HL-60 (cell line): ENCODE measurements around the gene ANKH.

Source experiments
- DNase-seq, 2 experiments: peaks; one replicate each; pipeline ENCODE4 v3.0.0-alpha.2; 2010 to 2020; ENCODE audit warnings: low read depth in 1 of 2, low spot score in 1 of 2
- H3K27ac ChIP-seq: fragments of 250-450 bp; sonication (Bioruptor Pico); replicated peaks from 2 replicates; pipeline ENCODE4 v1.5.1; 2020; ENCODE audit warnings: mild to moderate bottlenecking, moderate library complexity
- H3K27me3 ChIP-seq: fragments of 250-450 bp; sonication (Bioruptor Pico); 2 replicates; pipeline ENCODE4 v1.5.1; 2021; ENCODE audit warnings: mild to moderate bottlenecking, moderate library complexity; ENCODE audit not compliant: insufficient read depth, poor library complexity, severe bottlenecking
- H3K4me3 ChIP-seq: replicated peaks from 2 replicates; pipeline ENCODE4 v1.5.1; 2011; ENCODE audit warnings: mild to moderate bottlenecking, control low read depth, low read length; ENCODE audit not compliant: insufficient read depth
- GABPA ChIP-seq: IDR thresholded peaks from 2 replicates; pipeline ENCODE4 v1.6.1; 2012; ENCODE audit warnings: low read depth
- POLR2AphosphoS5 ChIP-seq: IDR thresholded peaks from 2 replicates; pipeline ENCODE4 v1.6.1; 2012; ENCODE audit warnings: low read depth
- REST ChIP-seq: IDR thresholded peaks from 2 replicates; pipeline ENCODE4 v1.6.1; 2012; ENCODE audit warnings: low read depth; ENCODE audit not compliant: insufficient replicate concordance
- SPI1 ChIP-seq: IDR thresholded peaks from 2 replicates; pipeline ENCODE4 v1.6.1; 2012; ENCODE audit warnings: low read depth, mild to moderate bottlenecking, borderline replicate concordance
- TF ChIP-seq, protein P1 (sequence below): IDR thresholded peaks from one replicate; pipeline ENCODE4 v1.5.1; 2011; ENCODE audit warnings: low read length, control low read depth, inconsistent platforms; ENCODE audit not compliant: insufficient read depth

Gene ANKH

GRCh38 chr5:14669415-14669814 is 202.2 kb downstream of the ANKH start:
- Histone ChIP-seq H3K4me3 (no peak overlapping the region), H3K27me3 (no peaks in the 10 kb centered on the region), H3K27ac (no peak overlapping the region)
- TF ChIP-seq GABPA: no peak
- no peak for TF ChIP-seq POLR2AphosphoS5
- TF ChIP-seq REST: no peak
- no peak for DNase-seq

GRCh38 chr5:14668181-14668591 is 203.4 kb downstream of the ANKH start:
- TF ChIP-seq, protein P1, sequence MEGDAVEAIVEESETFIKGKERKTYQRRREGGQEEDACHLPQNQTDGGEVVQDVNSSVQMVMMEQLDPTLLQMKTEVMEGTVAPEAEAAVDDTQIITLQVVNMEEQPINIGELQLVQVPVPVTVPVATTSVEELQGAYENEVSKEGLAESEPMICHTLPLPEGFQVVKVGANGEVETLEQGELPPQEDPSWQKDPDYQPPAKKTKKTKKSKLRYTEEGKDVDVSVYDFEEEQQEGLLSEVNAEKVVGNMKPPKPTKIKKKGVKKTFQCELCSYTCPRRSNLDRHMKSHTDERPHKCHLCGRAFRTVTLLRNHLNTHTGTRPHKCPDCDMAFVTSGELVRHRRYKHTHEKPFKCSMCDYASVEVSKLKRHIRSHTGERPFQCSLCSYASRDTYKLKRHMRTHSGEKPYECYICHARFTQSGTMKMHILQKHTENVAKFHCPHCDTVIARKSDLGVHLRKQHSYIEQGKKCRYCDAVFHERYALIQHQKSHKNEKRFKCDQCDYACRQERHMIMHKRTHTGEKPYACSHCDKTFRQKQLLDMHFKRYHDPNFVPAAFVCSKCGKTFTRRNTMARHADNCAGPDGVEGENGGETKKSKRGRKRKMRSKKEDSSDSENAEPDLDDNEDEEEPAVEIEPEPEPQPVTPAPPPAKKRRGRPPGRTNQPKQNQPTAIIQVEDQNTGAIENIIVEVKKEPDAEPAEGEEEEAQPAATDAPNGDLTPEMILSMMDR: no peak
- Histone ChIP-seq H3K27ac (no peak overlapping the region), H3K4me3 (no peak overlapping the region), H3K27me3 (no peaks in the 10 kb centered on the region)
- no peak for DNase-seq

DNA sequence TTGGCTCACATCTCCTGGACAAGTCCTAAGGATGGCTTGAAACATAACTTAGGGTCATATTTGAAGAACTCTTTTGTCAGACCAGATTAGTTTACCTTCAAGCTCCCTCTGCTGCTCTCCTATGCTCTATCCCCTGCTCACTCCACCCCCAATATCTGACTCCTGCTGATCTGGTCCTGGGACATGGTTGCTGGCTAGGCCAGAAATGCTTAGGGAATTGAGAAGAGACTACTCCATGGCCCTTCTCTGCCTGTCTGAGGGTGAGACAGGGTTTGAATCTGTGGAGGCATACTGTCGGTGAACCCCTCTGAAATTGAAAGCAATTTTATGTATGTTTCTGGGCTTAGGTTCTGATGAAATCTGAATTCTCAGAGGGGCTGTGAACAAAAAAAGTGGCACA is 203.8 kb downstream of the ANKH start:
- DNase-seq: no peak
- TF ChIP-seq SPI1: no peak
- no peak for TF ChIP-seq POLR2AphosphoS5
- no peak for TF ChIP-seq GABPA
- no peak for TF ChIP-seq REST
- TF ChIP-seq, protein P1: no peak

DNA sequence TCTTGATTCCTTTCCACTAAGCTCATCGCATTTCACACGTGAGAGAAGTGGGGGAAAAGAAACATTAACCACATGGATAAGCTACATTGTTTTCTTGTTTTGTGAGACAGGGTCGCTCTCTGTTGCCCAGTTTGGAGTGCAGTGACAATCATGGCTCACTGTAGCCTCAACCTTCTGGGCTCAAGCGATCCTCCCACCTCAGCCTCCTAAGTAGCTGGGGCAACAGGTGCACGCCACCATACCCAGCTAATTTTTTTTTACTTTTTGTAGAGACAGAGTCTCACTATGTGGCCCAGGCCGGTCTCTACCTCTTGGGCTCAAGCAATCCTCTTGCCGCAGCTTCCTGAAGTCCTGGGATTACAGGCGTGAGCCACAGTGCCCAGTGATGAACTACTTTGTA is 204.3 kb downstream of the ANKH start:
- no peak overlapping the region for H3K27ac ChIP-seq
- H3K27me3 ChIP-seq: no peaks in the 10 kb centered on the region
- no peak for DNase-seq
- H3K4me3 ChIP-seq: no peak overlapping the region
- no peak for TF ChIP-seq POLR2AphosphoS5
- TF ChIP-seq, protein P1: no peak
- TF ChIP-seq SPI1: no peak
- no peak for TF ChIP-seq REST

More for the DNA sequence above, 203.8 kb downstream of the ANKH start:
- H3K27ac ChIP-seq: no peak overlapping the region
- H3K27me3 ChIP-seq: no peaks in the 10 kb centered on the region
- H3K4me3 ChIP-seq: no peak overlapping the region
